ENCODE measurements around the gene FDXACB1. TPM values are rescaled to one million over a fixed set of nuclear protein-coding genes. Genes with fewer than 3 reads are reported as not detected.
A peak's percentile ranks its signal among the peaks of the same experiment; 100 is the strongest.

The FDXACB1 gene
- total and polyA plus RNA-seq, 9 donors = 1.3 to 2.9 (median 1.8) TPM

DNA sequence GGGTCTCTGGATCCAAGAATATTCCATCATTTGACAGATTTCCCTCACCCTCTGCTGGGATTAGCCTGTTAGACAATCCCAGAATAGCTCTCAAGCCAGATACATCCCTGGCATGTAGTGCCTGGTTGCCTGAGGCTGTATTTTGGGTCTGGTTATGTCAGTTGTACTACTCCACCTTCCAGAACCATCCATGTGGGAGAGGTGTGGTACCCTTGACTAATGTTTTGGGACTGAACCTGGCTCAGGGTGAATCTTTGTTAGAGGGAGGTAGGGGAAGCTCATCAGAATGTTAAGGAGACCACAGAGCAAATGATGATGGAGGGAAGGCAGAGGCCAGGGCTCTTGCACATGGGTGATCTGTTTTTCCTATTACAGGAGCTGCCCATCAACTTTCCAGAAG is 45.0 kb upstream of the FDXACB1 start:
- H3K4me1 ChIP-seq (ENCODE audit: insufficient read depth) = peaks cover 10% of the 10 kb centered on the region
- H3K27ac ChIP-seq = peak overlapping the region; percentile 68 to 85
- DNase-seq = no peak
- no peaks in the 10 kb centered on the region for H3K9me3 ChIP-seq
- intact Hi-C loops (cut with DNase I) = loop anchor here in 1 of 4 donors (5.0 kb wide), 1 partner anchor 42 kb away; no protein-coding TSS in a partner anchor
- no peak for TF ChIP-seq EP300 (IDR thresholded peaks at IDR 0.05)
- TF ChIP-seq POLR2A (IDR thresholded peaks at IDR 0.05) = no peak
- TF ChIP-seq, protein P1, sequence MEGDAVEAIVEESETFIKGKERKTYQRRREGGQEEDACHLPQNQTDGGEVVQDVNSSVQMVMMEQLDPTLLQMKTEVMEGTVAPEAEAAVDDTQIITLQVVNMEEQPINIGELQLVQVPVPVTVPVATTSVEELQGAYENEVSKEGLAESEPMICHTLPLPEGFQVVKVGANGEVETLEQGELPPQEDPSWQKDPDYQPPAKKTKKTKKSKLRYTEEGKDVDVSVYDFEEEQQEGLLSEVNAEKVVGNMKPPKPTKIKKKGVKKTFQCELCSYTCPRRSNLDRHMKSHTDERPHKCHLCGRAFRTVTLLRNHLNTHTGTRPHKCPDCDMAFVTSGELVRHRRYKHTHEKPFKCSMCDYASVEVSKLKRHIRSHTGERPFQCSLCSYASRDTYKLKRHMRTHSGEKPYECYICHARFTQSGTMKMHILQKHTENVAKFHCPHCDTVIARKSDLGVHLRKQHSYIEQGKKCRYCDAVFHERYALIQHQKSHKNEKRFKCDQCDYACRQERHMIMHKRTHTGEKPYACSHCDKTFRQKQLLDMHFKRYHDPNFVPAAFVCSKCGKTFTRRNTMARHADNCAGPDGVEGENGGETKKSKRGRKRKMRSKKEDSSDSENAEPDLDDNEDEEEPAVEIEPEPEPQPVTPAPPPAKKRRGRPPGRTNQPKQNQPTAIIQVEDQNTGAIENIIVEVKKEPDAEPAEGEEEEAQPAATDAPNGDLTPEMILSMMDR (IDR thresholded peaks at IDR 0.05) = no peak
- H3K27me3 ChIP-seq = no peaks in the 10 kb centered on the region
- H3K36me3 ChIP-seq = no peaks in the 10 kb centered on the region
- no peak overlapping the region for H3K4me3 ChIP-seq

DNA sequence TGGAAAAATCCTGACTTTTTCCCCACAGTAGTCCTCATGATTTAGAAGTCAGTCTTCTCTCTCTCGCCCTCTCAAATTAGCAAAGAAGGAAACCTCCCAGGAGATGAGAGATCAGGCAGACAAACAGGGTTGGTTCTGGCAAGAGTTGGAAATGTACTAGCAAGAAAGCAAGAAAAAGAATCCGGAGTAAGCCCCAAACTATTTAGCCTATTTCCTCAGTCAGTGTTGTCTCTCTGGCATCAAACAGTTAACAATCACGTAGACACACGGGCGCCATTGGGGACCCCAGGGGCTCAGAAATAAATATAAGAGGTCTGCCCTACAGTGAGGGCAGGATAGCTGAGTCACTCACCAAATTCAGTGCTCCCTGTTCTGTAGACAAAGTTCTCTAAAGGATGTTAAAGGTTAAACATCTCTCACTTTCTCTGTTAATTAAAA is 44.4 kb upstream of the FDXACB1 start:
- no peak for DNase-seq
- intact Hi-C loops (cut with DNase I) = loop anchor here in 1 of 4 donors (5.0 kb wide), 1 partner anchor 41 kb away; no protein-coding TSS in a partner anchor
- Histone ChIP-seq H3K27ac (peak overlapping the region; percentile 68 to 85), H3K27me3 (no peaks in the 10 kb centered on the region), H3K36me3 (no peaks in the 10 kb centered on the region), H3K9me3 (no peaks in the 10 kb centered on the region), H3K4me1 (ENCODE audit: insufficient read depth) (peaks cover 13% of the 10 kb centered on the region), H3K4me3 (no peak overlapping the region)
- no peak for TF ChIP-seq EP300 (IDR thresholded peaks at IDR 0.05)
- TF ChIP-seq, protein P1 (IDR thresholded peaks at IDR 0.05) = no peak
- TF ChIP-seq POLR2A (IDR thresholded peaks at IDR 0.05) = no peak
- 9 to 14% (median 12%) methylated on average over 5 of the region's 5 CpGs for WGBS, 3 donors

DNA sequence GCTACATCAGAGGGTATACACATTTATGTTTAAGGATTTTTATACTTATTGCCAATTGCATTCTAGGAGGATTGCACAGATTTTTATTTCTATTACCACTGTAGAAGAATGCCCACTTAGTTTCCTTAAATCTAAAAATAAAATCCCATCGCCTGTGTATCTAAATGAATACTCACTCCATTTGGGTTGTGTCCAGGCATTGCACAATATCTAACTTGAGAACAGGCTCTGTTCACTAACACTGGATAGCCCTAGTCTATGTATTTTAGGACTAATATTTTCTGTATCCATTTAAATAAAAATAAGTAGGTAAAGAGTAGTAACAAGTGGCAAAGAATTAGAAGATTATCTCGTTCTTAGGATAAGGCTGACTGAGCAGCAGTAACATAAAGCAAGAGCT is 43.8 kb upstream of the FDXACB1 start:
- Histone ChIP-seq H3K4me3 (no peak overlapping the region), H3K27me3 (no peaks in the 10 kb centered on the region), H3K27ac (peak overlapping the region; percentile 68 to 85), H3K4me1 (ENCODE audit: insufficient read depth) (peaks cover 13% of the 10 kb centered on the region), H3K9me3 (no peaks in the 10 kb centered on the region), H3K36me3 (no peaks in the 10 kb centered on the region)
- intact Hi-C loops (cut with DNase I) = loop anchor here in 1 of 4 donors (5.0 kb wide), 1 partner anchor 41 kb away; no protein-coding TSS in a partner anchor
- 1 to 9% (median 3%) methylated on average over 2 of the region's 2 CpGs for WGBS, 3 donors
- peak in 3 of 5 donors; percentile 53 to 84 (median 67) for DNase-seq
- TF ChIP-seq, protein P1 (IDR thresholded peaks at IDR 0.05) = peak in 1 of 3 donors; percentile 28
- TF ChIP-seq EP300 (IDR thresholded peaks at IDR 0.05) = no peak
- TF ChIP-seq POLR2A (IDR thresholded peaks at IDR 0.05) = no peak

DNA sequence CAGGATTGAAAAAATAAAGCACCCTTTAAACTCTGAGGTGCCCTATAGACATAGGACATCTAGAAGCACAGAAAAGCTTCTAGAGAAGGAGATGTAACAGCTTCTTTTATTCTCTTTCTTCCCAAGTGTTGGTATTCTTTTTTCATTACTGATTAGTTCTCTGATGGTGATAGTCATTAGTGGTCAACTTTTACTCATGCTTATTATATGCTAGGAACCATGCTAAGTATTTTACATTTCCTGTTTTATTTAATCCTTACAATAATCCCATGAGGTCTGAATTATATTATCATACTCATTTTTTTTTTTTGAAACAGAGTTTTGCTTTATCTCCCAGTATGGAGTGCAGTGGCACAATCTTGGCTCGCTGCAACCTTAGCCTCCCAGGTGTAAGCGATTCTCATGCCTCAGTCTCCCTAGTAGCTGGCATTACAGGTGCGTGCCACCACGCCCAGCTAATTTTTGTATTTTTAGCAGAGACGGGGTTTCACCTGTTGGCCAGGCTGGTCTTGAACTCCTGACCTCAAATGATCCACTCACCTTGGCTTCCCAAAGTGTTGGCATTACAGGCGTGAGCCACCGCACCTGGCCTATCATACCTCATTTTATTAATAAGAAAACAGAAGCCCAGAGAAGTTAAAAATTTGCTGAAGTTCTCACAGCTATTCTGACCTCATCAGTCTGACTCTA is 42.7 kb upstream of the FDXACB1 start:
- Histone ChIP-seq H3K36me3 (no peaks in the 10 kb centered on the region), H3K9me3 (no peaks in the 10 kb centered on the region), H3K4me3 (no peak overlapping the region), H3K27ac (no peak overlapping the region), H3K27me3 (no peaks in the 10 kb centered on the region), H3K4me1 (ENCODE audit: insufficient read depth) (peaks cover 13% of the 10 kb centered on the region)
- intact Hi-C loops (cut with DNase I) = loop anchor here in 1 of 4 donors (5.0 kb wide), 1 partner anchor 39 kb away; no protein-coding TSS in a partner anchor
- TF ChIP-seq EP300 (IDR thresholded peaks at IDR 0.05) = no peak
- TF ChIP-seq, protein P1 (IDR thresholded peaks at IDR 0.05) = no peak
- DNase-seq = no peak
- WGBS, 3 donors = 89 to 94% (median 93%) methylated on average over 7 of the region's 7 CpGs
